T47D (cell line): ENCODE measurements around the gene CCDC30.
"Not testable (repeated sequence)": the region's sequence is repeated elsewhere in the genome, so short reads cannot be mapped to it uniquely, and the experiment has no call there.

Experiments used
- DNase-seq, 2 experiments: peaks; one replicate each; pipeline versions ENCODE4 v3.0.0 to v3.0.0-alpha.2; 2011 to 2012; ENCODE audit warnings: low read depth in 1 of 2, low spot score in 1 of 2
- JUND ChIP-seq: IDR thresholded peaks from 2 replicates; pipeline ENCODE4 v1.6.1; 2012; ENCODE audit warnings: low read depth
- in situ Hi-C: cut with HindIII; loops from 2 replicates; pipeline ENCODE4 v1.10.0; 2016; ENCODE audit warnings: low sequenced_read_pairs, low pct_unique_long_range_greater_than_20kb

The CCDC30 gene

DNA sequence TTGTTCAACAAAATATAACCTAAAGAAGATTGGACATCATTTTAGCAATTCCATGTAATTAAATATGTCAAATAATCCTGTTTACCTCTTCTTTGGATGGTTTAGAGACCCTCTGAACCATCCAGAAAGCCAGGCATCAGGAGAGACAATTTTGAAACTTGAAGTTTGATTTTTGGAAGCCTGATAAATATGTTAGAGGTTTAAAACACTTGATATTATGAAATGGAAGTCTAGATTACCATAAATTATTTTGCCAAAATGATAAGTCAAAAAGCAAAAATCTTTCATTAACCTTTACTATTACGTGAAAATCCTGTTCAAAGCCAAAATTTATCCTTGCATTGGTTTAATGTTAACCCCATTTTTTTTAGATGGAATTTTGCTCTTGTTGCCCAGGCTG is 43.5 kb downstream of the CCDC30 start:
- in situ Hi-C loops = no loop called here
- no peak for DNase-seq
- TF ChIP-seq JUND = no peak

DNA sequence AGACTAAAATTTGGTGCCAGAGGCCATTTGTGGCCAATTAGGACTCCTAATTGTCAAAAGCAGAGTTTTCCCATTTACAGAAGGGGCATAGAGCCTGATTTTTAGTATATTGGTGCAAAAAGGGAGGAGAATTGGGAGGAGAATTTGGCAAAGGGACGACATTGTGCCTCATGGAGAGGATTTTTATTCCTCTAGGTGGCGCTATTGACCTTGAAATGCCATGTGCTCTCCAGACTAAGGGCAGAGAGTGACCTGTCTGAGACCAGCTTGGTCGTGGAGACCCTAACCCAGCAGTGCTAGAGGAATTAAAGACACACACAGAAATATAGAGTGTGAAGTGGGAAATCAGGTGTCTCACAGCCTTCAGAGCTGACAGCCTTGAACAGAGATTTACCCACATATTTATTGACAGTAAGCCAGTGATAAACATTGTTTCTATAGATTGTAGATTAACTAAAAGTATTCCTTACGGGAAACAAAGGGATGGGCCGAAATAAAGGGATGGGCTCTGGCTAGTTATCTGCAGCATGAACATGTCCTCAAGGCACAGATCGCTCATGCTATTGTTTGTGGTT is 48.6 kb downstream of the CCDC30 start:
- in situ Hi-C loops, DNase-seq: not testable (repeated sequence)

DNA sequence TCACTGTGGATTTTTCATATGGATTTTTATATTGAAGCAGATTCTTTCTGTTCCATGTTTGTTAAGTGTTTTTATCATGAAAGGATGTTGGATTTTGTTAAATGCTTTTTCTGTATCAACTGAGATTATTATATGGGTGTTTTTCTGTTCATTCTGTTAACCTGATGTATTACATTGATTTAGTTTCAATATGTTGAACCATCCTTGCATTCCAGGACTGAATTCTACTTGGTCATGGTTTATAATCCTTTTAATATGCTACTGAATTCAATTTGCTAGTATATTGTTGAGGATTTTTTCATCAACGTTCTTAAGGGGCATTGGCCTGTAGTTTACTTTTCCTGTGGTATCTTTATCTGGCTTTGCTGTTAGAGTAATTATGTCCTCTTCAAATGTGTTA is 55.8 kb downstream of the CCDC30 start:
- in situ Hi-C loops = no loop called here
- no peak for TF ChIP-seq JUND

DNA sequence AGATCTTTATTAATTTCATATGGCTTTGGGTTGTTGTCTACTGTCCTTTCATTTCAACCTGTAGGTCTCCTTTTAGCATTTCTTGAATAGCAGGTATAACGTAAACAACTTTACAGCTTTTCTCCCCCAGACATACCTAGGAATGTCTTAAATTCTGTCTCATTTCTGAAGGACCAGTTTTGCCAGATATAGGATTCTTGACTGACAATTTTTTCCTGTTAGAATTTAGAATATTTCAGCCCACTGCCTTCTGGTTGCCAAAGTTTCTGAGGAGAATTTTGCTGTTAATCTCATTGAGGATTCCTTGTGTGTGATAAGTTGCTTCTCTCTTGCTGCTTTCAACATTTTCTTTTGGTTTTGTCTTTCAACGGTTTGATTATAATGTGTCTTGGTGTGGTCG is 60.1 kb downstream of the CCDC30 start:
- in situ Hi-C loops = no loop called here
- no peak for DNase-seq
- no peak for TF ChIP-seq JUND

More for the DNA sequence above, 55.8 kb downstream of the CCDC30 start:
- no peak for DNase-seq

DNA sequence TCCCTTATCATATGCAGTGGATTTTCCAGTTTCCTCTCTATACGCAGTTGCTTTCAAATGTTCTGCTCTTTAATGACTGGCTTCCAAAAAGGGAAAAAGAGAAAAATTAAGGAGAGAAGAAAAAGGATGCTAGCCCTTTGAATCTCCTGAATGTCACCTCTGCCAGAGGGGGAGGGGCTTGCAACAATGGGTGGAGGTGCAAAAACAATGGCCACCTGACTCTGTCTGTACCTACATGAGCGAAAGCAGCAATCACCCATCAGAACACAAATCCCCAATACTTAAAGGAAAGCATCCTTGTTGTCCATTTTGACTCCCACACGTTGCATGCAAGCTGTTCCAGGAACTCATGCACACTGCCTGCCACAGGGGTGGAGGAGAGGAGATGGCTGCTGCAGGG is 61.2 kb downstream of the CCDC30 start:
- no peak for DNase-seq
- in situ Hi-C loops = no loop called here
- TF ChIP-seq JUND = no peak

DNA sequence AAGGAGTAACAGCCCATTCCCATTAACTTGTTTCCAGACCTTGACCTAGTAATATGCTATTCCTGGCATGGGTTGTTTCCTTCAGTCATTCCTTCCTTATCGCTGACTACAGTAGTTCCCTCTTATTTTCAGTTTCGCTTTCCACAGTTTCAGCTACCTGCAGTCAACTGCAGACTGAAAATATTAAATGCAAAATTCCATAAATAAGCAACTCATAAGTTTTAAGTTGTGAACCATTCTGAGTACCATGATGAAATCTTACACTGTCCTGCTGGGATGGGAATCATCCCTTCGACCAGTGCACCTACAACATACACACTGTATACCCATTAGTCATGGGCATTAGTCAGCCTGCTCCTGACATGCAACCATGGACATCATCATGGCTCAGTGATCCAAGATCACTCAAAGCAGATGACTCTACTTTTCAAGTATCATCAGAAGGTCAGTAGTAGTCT is 66.7 kb downstream of the CCDC30 start:
- no peak for DNase-seq

DNA sequence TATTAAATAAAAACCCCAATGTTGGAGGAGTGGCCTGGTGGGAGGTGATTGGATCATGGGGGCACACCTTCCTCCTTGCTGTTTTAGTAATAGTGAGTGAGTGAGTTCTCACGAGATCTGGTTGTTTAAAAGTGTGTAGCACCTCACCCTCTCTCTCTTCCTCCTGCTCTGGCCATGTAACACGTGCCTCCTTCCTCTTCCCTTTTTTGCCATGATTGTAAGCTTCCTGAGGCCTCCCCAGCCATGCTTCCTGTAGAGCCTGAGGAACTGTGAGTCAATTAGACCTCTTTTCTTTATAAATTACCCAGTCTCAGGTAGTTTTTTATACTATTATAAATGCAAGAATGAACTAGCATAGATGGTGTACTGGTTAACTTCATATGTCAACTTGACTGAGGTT is 68.0 kb downstream of the CCDC30 start:
- no peak for TF ChIP-seq JUND
- DNase-seq = no peak
- in situ Hi-C loops = no loop called here

More for the DNA sequence above, 66.7 kb downstream of the CCDC30 start:
- TF ChIP-seq JUND = no peak
- in situ Hi-C loops = no loop called here

DNA sequence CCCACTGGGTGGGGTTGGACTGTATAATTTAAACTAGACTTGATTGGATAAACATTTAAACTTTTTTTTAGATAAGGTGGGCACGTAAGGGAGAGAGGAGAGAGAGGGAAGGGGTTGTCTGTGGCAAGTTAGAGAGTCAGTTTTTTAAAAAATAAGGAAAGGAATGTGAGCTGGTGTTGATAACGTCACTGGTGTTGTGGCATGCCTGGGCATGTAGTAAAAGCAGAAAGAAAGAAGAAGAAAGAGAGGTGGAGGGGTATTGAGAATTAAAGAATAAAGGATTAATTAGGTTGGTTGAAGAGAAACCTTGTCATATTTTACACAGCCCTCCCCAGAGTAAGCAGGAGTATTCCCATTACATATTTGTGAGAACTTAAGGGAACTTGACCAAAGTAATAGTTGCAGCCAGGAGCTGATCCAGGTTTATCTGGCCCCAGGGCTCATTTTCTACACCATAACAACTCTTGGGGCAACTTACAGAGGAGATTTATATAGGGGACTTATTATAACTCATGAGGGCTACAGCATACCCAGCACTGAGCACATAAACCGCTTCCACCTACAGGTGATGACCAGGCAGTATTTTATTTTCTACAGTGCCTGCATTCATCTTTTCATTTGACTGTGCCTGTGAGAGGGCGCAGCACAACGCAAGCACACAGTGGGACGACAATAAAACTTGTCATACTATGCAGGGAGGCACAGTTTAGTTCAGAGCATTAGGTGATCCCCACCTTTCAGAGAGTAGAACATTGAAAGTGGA is 70.2 kb downstream of the CCDC30 start:
- in situ Hi-C loops = no loop called here
- DNase-seq = no peak
- TF ChIP-seq JUND = no peak

DNA sequence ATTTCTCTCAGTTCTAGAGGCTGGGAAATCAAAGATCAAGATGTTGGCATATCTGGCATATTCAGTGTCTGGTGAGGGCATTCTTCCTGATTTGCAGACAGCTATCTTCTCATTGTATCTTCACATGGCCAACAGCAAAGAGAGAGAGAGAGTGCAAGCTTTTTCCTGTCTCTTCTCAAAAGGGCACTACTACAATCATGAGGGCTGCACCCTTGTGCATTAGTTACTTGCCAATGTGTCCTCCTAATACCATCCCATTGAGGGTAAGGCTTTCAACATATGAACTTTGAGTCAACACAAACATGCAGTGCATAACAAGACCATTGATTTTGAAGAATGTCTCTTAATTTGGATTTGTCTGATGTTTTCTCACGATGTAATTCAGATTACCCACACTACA is 78.0 kb downstream of the CCDC30 start:
- in situ Hi-C loops = no loop called here
- TF ChIP-seq JUND = no peak
- DNase-seq = no peak

DNA sequence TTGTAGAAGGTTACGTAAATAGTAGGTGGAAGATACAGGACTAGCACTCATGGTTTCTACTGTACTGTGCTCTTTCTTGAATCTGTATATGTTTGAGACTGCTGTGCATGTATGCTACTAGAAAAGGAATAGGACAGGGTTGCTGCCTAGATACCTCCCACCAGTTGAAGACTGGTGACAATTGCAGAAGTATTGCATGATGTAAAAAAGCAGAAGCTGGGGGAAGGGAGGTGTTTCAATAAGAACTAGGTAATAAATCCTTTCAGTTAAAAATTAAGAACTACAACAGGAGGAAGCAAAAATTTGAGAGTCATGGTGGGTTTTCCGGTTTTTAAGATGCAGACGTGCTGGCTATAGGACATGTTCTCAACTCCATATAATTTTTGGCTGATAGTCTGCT is 88.1 kb downstream of the CCDC30 start:
- DNase-seq = no peak
- in situ Hi-C loops = no loop called here
- no peak for TF ChIP-seq JUND

DNA sequence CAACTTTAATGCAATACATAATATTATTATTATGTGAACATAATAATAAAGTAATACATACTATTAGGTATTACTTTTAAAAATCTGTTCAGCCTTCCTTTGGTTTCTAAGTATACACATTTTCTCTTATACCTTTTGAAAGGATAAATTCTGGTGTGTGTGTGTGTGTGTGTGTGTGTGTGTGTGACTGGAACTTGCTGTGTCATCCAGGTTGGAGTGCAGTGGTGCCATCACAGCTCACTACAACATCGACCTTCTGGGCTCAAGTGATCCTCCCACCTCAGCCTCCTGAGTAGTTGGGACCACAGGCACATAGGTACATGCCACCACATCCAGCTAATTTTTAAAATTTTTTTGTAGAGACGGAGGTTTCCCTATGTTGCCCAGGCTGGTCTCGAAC is 88.5 kb downstream of the CCDC30 start:
- in situ Hi-C loops = no loop called here
- TF ChIP-seq JUND = no peak
- DNase-seq = no peak

DNA sequence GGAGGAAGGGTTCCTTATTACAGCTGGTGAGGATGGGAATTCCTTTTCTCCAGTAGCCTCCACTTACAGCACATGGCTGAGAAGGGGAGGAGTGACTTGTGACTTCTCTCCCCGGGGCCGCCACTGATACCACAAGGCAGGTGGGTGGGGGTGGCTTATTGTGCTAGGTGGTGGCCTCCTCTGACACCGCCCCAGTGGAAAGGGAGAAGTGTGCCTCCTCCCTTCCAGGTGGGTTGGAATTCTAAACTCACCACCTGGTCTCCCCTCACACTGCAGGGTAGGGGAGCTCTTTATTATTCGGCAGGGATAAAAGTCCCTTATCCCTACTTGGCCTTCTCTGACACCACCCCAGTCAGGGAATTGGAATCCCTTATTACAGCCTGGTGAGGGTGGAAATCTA is 89.5 kb downstream of the CCDC30 start:
- DNase-seq = no peak
- in situ Hi-C loops = no loop called here
- TF ChIP-seq JUND = no peak

DNA sequence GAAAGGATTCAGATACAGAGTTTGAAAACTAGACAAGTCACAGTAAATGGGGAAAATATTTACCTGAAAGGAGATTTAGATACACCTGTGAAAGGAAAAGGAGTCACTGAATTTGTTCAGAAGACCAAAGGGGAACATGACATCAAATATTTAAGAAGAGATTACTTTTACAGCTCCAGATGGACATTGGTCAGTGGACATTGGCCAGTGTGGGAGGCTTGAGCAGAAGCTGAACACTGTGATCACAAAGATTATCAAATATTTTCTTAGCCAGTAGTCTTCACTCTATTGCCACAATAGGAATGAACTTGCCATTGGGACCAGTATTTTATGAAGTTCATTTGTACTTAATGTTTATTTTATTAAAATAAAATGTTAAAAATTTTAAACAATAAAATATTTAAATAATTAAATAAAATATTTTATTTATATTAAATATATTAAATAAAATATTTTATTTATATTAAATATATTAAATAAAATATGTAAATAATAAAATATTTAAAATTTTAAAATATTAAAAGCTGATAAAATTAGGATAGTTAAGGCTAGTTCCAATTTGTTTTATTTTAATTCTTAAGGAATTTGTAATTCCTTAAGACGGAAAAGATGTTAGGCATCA is 94.3 kb downstream of the CCDC30 start:
- TF ChIP-seq JUND = no peak
- no peak for DNase-seq
- in situ Hi-C loops = no loop called here
